Right kidney (tissue), 1 donor: ENCODE measurements around the gene PRKD2.
A peak's percentile ranks its signal among the peaks of the same experiment; 100 is the strongest.
"Not testable (repeated sequence)": the region's sequence is repeated elsewhere in the genome, so short reads cannot be mapped to it uniquely, and the experiment has no call there.

ENCODE experiments used
- DNase-seq: peaks from one replicate; pipeline ENCODE4 v3.0.0-alpha.2; 2016

The PRKD2 gene

DNA sequence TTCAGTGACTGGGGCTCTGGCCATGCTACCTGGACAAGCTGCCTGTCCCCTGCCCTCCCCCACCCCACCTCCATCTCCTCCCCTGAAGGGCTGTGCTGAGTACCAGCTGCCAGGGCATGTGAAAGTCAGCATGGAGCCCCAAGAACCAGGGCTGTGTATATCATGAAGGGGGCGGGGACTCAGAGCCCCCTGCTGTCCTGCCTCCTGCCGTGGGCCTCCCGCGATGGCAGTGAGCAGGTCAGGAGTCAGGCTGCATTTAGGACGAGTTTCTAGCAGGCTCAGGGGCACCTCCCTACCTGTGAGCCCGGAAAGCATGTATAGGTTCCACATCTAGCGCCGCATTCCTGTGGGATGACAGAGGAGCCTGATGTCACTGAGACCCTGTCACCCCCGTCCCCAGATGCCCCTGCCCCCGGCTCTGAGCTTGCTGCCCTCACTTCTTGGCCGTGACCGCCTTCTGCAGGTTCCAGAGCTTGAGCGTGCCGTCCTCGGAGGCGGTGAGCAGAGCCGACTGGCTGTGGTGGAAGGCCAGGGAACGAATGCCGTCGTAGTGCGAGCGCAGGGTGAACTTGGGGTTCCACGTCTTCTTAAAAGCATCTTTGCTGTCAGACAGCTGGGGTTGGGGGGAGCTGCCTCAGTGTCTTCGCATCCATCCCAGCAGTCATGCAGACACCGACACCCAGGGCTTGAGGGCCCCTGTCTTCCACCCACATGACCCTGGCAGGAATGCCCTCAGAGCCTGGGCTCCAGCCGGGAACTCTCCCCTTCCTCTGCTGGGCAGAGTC, 8.3 kb upstream of the PRKD2 start:
- DNase-seq, result no peak

DNA sequence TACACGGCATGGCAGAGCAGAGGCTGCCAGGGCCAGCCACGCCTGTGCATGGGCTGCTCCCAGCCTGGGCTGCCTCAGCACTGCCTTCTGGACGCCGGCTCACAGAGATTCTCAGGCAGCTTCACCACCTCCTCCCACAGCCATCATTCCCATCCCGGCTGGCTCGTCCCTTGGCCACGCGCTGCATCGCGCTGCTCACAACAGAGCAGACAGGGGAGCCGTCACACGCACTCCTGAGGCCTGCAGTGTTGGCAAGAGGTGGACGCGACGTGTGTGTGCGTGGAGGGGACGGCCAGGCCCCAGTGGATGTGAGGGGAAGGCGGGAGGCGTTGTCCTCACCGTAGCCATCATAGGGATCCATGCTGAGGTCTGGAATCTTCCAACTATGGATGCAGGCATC, 7.6 kb upstream of the PRKD2 start:
- DNase-seq, result no peak

DNA sequence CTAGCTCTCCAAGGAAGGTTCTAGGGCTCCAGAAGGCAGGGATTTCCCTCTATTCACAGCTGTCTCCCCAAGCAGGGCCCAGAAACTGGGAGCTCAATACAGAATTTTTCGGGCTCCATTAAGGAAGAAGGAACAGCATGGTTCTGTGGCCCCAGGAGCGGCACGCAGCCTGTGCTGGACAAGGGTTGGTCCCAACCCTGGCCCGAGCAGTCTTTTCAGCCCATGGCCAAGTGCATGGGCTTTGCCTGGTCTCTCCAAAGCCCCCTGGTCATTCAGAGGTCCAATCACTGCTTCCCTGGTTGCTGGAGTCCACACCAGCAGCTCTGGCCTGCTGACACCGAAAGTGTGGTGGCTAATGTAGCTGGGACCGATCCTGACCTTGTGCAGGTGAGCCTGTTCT, 6.6 kb upstream of the PRKD2 start:
- DNase-seq, result no peak

DNA sequence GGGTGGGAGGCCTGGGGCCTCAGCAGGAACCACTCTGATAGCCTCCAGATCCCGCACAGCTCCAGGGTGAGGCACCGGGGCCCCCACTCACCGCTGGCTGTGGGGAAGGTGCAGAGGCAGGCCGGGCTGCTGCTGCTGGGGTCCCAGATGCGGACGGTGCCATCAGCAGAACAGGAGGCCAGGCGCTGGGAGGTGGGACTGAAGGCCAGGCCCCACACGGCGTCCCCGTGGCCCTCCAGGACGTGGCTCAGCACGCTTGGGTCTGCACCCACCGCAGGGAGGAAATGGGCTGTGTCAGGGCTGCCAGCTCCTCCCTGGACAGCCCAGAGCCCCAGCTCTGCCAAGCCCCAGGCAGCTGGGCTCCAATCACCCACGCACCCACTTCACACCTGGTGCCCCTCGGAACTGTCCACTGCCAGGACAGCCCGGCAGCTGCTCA, 6.1 kb upstream of the PRKD2 start:
- DNase-seq, result no peak

DNA sequence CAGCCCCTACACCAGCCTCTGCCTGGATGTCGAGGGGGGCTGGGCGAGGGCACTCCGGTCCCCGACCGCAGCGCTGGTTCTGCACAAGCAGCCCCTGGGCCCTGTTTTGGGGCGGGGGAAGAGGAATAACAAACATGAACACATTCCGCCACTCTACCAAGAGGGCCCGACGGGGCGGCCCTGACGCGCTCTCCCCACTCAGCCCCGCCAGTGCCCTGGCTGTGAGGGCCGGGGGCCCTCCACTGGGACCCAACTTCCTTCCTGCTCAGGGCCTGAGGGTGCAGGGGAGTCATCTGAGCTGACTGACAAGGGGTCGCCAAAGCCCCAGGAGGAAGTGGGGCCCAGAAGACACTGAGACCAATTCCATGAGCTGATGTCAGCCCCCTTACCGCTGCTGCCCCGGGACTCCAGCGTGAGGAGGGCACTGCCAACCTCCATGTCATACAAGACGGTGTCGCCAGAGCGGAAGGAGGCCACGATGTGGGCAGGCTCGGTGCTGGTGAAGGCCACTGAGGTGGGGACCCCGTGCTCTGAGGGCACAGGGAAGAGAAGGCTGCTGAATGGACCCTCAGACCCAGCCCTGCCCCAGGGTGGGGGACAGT, 5.6 kb upstream of the PRKD2 start:
- no peak for DNase-seq

DNA sequence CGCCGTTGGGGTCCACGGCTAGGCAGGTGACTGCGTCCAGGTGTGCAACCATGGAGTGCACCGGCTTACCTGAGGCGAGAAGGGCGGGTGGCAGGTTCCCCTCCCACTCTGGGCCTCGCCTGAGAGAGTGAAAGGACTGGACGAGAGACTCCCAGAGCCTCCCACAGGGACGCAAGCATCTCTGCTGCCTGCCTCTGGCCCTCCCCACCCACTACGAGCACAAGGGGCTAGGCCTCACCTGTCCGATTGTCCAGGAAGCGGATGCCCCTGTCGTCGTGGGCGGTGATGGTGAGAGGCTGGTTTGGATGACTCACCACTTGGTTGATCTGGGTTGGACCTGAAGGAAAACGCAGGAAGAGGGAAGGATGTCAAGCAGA, 5.1 kb upstream of the PRKD2 start:
- no peak for DNase-seq

DNA sequence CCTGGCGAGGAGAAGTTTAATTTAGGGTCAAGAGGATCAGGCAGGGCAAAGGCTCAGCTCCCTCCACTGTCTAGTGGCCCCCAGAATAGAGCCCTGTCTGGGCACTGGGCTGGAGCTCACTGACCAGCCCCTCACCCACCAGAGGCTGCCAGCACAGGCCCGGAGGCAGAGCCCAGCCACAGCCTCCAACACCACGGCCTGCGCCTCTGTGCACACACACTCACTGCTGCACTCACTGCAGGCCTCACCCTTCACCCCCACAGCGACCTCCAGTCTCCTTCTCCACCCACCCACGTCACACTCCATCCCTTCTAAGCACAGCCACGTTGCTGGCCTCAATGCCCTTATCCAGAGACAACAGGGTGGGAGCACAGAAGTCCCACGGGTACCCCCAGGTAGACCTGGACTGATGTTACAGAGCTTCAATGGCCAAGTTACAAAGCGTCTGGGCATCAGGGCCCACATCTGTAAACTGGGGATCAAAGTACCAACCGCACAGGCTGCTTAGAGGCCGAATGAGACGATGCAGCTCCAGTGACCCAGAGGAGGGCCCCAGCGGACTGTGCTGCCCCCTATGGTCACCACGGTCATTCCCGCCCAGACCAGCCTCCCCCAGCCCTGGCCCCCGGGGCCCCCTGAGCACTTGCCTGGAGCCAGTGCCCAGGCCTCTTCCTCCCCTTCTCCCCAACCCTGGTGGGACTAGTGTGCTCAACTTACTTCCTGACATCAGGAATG, 4.5 kb upstream of the PRKD2 start:
- DNase-seq, result no peak

DNA sequence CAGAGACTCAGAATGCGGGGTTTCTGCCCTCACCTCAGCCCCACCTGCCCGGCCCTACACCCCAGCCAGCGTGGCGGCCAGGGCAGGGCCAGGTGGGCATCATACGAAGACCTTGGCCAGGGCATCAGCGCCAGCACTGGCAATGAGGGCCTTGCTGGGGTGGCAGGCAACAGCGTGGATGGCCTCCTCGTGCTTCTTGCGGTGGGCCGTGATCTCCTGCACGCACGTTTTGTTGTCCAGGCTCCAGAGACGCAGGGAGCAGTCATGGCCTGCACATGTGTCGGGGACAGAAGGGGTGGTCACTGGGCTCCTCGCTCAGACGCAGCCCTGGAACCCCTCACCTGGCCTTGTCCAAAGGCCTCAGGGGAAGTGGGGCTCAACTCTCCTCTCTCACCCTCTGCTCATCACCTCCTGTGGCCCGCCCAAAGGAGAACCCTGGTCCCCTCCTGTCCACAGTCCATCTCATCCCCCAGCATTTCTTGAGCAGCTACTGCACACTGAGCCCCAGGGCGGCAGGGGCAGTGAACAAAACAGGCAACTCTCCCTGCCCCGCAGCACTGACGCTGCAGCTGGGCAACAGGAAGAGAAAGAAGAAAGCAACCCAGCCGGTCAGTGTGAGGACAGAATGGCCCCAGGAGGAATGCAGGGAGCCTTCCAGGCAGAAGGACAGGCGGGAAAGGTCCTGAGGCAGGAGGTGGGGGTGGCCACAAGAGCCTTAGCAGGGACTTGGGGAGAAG, 3.8 kb upstream of the PRKD2 start:
- no peak for DNase-seq

DNA sequence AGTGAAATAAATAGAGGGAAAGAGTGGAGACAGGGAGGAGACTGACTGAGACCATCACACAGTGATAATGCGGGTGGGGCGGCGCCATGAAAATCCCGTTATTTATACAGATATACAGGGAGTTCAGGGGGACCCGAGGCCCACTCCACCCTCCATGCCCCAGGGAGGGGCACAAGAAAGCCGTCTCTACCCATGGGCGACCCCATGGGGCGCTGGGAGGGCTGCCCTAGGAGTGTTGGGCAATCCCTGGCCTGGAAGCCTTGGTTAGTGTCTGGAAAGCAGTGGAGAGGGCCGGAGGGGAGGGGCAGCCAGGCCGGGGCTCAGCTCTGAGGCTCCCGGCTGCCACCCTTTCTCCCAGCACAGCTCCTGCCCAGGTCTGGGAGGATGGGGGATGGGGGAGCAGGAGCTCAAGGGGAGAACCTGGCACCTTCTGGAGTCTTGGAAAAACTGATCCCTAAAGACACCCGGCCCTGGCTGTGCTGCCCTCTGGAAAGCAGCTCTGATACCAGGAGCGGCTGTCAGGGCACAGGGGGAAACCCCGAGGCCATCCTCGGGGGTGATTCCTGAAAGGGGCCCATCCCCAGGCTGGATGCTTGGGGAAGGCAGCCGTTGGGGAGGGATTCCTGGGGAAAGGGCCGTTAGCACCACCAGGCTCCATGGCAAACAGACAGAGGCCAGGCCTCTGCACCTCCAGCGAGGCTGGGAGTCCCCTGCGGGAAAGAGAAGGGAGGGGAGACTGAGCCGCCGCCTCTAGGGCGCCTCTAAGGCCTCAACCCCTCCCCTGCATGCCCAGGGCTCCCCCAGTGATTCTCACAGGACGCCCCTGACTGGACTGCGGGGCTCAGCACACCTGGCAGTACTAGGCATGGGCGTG, 3.0 kb upstream of the PRKD2 start:
- no peak for DNase-seq

DNA sequence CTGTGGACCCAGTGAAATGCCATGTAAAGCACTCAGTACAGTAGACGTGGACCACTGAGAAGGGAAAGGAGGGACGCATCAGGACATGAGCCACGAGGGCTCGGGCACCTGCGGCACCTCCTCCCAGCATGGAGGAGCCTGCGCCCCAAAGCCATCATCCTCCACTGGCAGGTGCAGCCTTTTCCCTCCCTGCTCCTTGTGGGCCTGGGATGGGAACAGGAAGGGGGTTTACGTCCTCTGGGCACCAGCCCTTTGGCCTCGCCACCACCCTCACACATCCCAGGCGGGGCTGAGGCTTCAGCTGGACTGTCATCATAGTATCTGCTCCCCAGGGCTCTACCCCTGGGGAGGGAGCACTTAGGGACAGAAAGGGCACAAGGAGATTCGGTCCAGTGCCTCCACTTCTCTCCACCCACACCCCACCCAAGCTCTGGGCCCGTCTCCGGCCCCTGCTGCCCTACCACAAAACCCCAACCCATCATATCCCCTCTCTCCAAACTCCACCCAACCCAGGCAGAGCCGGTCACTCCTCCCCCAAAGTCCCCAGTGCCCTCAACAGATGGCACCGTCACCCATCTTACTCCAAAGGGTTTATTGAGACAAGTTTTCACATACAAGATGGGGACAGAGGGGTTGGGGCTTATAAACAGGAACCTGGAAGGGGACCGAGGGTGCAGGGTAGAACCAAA, 2.2 kb upstream of the PRKD2 start:
- DNase-seq, result no peak

DNA sequence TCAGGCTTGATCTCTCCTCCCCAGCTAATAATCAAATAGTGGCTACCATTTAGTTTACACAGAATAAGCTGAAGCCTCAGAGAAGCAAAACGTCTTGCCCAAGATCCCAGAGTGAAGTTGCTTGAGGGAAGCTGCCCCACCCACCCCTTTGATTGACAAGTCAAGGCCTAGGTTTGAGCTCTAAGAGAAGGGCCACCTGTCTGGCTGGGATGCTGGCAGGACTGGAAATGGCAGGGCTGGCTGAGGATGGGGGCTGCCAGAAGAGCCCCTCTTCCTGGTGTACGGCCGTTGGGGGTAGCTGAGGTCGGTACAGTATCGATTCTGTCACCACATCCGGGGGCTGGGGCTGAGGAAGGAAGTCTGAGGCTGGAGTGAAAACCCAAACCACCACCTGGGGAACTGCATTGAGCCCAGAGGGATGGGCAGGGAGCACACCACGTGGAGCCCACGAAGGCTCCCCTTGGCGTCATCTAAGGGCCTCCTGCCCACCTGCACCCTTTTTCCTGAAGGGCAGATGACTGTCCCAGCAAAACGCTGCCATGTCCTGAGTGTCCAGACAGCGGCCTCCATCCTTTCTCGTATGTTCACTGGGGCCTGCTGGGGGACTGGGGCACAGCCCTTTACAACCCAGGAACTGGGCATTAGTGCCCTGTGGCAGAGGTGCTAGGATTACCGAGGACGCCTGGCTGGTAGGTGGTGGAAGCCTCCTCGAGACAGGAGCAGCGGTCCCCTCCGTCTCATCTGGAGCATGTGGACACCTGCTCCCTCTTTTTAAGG, 1.4 kb upstream of the PRKD2 start:
- no peak for DNase-seq

DNA sequence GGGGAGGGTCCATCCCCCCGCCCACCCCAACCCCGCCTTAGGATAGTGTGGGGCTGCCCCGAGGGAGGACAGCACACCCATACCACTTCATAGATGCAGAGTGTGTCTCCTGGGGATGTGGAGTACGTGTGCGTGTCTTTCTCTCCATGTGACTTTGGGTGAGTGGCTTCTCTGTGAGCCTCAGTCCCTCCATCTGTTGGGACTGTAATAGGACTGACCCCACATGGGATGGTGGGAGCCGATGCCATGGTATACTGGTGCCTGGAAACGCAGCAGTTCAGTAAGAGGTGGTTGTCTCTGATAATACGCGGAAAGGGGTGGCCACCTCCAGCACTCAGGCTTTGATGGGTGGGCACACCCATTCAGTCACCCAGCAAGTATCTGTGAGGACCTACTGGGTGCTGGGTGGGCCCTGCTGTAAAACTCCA, 816 bp upstream of the PRKD2 start:
- no peak for DNase-seq

DNA sequence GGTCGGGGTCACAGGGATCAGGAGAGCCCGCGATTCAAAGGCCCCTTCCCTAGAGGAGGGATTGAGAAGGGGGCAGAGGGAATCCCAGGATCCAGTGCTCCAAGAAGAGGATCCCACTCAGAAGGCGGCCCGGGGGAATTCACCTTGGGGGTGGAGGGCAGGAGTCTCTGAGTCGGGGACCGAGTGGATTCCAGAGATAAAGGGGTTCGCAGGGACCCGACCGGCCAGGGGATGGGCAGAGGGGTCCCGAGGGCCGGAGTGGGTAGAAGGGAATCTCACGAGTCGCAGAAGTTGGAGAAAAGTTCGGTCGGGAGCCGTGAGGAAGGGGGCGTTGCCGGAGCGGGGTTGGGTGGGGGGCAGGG, 261 bp downstream of the PRKD2 start:
- DNase-seq, result no peak

DNA sequence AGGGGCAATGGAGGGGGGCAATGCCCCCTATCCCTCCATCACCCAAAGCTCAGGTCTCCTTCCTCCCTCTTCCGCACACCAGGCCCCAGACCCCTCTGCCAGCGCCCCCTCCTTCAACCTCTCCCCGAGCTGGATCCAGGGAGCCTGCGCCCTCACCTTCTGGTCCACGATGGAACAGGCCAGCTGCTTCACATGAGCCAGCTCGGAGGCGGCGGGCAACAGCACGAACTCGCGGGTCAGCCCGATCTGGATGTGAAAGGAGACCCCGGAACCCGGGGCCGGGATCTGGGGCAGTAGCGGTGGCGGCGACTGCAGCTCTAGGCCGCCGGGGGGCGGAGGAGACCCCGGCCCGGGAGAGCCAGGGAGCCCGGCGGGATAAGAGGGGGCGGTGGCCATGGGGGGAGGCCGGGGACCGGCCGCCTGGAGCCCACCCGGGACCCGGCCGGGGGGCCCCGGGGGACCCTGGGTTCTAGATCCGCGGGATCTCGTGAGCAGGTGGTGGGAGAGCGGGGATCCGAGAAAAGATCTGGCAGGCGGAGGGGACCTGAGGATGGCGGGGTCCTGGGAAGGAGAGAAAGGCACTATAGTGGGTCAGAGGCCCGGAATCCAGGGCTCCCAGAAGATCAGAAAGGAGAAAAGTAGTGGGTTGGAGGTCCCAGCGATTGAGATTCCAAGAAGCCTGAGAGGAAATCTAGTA, 791 bp downstream of the PRKD2 start:
- DNase-seq, result peak; percentile 66

DNA sequence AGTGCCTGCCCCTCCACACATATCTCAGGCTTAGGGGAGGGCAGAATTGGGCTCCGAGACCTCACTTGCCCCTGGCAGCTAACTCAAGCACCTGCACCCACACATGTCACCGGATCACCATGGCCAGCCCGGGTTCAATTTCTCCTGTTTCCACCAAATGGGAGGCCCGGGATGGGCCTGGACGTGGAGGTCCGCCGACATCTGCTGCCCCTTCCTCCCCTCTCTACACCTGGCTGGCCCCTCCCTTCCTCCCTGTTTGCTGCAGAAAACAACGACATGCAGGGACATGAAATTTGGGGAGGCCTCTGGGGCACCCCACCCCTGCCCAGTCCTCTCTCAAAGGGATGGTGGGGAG, 1.3 kb downstream of the PRKD2 start:
- DNase-seq, result no peak

DNA sequence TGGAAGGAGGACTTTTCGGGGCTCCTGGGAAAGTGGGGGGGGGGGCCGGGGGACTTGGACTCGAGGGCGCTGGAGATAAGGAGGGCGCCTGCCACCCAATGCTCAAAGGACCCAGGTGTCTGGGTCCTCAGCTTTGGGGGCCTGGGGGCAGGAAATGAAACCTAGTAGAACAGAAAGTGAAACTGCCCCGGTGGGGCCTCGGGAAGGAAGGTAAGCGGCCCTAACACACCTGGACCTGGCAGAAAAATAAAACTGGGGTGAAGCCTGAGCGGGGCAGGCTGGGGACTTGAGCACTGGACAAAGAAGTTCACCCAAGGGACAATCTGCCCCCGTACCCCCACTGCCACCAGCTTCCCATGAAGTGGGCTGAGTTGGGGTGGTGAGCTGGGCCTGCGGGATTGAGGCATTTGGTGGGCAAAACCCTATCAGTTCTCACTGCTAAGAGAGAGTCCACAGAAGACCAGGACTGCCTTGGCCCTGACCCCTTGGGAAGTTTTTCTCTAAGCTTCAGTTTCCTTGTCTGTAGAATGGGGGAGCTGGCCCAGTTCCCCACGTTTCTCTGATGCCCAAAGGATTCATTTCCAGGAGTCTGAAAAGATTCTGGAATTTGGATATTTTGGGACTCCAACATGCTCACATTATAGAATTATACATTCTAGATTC, 2.3 kb downstream of the PRKD2 start:
- peak; percentile 41 for DNase-seq

DNA sequence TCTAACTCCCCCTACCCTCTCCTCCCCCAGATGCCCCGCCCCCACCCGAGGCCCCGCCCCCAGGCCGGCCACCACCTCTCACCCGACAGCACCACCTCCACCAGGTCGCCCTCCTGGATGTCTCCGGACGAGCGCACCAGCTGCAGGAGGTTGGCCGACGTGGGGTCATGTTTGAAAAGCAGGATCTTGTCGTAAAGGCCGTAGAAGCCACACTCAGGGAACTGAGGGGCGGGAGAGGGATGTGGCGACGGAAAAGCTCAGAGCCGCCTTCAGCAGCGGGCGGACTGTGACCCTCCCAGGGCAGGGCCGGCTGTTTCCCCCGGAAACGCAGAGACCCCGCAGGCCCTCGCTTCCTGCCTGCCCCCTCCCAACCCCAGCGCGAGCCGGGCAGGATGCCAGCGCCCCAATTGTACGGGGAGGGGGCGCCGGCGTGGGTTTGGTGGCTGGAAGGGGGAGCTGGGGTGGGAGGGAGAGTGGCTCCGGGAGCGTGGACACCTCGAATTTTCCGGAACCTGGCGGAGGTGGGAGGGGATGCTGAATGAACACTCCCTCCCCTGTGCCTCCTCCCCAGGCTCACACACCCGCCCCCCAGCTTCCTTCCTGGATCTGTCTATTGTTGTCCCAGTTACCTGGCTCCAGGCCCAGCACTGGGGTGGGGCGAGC, 3.0 kb downstream of the PRKD2 start:
- DNase-seq, result peak; percentile 81

DNA sequence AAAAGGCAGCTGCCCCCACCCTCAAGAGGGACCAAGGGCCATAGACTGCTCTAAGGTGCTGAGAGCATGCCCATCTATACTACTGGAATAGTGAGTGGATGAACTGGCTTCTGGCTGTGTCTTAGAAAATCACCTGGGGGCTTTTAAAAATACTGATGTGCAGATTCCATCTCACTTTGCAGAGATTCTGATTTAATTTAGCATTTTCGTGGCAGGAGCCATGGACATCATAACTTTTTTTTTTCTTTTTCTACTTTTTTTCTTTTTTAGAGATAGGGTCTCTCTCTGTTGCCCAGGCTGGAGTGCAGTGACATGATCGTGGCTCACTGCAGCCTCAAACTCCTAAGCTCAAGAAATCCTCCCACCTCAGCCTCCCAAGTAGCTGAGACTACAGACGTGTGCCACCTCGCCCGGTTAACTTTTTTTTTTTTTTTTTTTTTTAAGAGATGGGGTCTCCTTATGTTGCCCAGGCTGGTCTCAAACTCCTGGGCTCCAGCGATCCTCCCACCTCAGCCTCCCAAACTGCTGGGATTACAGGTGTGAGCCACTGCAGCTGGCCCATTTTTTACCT, 4.1 kb downstream of the PRKD2 start:
- DNase-seq, result not testable (repeated sequence)
